ENCODE results near the gene ZNF790.
"Not testable (repeated sequence)": the region's sequence is repeated elsewhere in the genome, so short reads cannot be mapped to it uniquely, and the experiment has no call there.

Gene ZNF790

DNA sequence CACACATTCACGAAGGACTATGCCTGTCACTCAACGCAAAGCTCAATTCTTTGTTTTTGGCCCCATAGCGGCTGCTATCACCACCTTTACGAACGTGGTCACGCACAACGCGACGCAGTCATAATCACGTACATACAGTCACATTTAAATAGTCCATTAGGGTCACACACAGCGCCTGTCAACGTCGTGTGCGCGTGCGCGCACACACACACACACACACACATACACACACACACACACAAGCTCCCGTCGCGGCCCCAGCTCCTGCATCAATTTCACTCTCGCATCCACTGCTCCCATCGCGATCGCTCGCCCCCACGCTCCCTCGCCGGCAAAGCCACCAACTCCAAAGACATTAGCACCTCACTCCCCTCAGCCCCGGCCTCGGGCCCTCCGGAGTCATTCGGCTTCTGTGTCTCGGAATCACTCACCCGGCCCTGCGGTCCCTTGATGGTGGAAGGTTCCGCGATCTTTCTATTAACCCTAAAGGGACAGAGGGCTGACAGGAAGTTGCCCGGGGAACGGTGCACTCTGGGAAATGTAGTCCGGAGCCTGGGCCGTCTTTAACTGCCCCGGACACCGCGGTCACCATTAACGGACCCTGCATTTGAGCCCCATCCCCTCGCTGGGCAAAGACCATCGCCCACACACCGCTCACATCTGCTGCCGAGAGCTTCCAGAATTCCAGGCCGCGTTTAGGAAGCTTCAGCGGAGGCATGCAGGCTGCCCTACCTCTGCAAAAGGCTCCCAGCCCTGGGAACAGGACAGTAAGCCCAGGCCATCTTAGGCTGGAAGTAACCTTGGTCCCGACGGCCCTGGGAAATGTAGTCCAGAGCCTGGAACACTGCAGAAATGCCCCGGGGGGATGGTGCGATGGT lies at the start of gene ZNF790:
Gene ZNF790, minus strand, starts transcription at position 482 of the 878 bp plus-strand sequence. CDS start 12,768 bp downstream, outside the sequence.
- DNase-seq, result peak; percentile 70 to 92 (median 79)

DNA sequence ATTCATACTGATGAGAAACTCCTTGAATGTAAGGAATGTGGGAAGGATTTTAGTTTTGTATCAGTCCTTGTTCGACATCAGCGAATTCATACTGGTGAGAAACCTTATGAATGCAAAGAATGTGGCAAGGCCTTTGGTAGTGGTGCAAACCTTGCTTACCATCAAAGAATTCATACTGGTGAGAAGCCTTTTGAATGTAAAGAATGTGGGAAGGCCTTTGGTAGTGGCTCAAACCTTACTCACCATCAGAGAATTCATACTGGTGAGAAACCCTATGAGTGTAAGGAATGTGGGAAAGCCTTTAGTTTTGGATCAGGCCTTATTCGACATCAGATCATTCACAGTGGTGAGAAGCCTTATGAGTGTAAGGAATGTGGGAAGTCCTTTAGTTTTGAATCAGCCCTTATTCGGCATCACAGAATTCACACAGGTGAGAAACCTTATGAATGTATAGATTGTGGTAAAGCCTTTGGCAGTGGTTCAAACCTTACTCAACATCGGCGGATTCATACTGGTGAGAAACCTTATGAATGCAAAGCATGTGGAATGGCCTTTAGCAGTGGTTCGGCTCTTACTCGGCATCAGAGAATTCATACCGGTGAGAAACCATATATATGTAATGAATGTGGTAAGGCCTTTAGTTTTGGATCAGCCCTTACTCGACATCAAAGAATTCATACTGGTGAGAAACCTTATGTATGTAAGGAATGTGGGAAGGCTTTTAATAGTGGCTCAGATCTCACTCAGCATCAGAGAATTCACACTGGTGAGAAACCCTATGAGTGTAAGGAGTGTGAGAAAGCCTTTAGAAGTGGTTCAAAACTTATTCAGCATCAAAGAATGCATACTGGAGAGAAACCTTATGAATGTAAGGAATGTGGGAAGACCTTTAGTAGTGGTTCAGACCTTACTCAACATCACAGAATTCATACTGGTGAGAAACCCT lies 39.1 kb upstream of the ZNF790 start:
- DNase-seq, result no peak

DNA sequence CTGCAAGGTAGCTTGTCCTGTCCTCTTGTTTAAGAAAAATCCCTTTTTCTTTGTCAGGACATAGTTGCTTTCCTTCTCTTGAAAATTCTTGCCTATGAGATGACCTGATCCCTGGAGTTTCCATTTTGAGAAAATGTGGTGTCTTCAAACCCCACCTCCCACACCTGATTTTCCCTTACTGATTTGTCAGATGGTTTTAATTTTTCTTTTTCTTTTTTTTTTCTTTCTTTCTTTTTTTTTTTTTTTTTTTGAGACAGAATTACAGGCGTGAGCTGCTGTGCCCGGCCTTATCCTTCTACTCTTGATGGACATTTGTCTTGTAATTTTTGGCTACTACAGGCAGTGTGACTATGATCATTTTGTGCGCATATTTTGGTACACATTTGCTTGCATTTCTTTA lies 13.7 kb upstream of the ZNF790 start:
- no peak for DNase-seq

DNA sequence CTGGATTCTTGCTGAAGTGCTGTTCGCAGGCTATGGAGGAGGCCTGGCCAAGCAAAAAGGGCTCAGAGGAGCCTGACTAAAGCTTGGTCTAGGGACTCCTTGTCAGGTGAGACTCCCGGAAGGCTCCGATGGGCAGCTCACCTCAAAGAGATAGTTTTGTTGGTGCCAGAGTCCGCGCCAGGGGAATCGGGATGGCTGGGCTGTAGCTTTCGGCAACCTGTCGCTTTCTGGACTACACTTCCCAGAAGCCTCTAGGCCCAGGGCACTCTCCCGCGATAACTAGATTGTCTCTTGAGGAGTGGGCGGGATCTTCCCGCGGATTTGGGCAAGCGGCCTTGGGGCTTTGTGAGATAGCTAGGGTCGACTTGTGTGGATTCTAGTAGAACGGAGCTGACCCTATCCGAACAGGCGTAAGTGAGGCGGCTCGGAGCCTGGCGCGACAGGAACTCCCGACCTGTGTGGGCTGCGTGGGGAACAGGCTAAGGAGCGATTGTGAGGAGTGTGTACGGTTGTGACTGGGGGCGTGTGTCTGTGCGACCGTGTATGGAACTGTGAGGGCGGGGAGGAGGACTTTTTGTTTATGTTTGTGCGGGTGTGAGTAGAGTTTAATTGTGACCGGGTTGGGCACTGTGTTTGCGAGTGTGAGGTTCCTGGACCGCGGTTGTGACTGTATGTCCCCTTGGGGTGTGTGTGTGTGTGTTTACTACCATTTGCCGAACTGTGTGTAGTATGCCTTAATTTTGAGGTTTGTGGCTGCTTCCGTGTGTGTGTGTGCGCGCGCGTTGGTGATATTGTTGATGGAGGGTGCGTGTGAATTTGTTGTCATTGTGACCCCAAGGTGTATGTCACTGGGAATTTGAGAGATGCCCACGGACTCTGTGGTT lies 12.6 kb upstream of the ZNF790 start, which contains the start of gene ZNF345:
Gene ZNF345, plus strand, starts transcription at position 318 of the 884 bp plus-strand sequence. CDS start 25,955 bp downstream, outside the sequence.
- peak; percentile 76 to 93 (median 83) for DNase-seq

DNA sequence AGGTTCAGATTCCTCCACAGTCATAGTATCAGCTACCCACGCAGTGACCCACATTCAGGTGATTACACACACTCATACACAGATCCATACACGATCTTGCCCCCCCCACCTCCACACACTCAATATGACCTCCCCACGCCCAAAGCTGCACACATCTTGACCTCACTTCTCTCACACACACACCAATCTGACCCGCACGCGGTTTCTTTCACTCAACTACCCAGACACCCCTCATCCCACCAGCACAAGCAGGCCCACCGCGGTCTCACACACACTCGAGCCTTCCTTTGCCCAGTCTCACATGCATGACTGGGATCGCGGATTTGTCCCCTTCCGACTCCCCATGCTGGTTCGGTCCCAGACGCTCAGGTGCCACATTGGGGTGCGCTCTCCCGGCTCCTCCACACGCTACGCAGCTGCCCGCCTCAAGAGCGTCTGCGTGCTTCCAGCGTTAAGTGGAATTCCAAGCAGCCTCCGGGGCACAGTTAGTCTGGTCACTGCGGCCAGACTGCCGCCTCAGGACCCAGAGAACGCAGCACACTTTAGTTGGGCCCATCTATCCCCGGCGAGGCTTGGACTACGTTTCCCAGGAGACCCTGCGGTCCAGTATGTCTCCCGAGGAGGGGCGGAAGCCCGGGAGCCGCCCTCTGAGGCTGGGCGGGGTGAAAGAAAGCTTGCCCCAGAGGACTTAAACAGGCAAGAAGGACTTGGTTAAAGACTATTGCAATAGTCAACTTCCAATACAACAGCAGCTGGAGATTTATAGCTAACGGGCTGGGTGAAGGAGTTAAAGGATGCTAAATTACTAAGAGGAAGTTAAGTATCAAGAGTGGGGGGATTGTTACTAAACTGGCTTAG lies 11.7 kb upstream of the ZNF790 start:
- DNase-seq, result peak; percentile 74 to 93 (median 84)

DNA sequence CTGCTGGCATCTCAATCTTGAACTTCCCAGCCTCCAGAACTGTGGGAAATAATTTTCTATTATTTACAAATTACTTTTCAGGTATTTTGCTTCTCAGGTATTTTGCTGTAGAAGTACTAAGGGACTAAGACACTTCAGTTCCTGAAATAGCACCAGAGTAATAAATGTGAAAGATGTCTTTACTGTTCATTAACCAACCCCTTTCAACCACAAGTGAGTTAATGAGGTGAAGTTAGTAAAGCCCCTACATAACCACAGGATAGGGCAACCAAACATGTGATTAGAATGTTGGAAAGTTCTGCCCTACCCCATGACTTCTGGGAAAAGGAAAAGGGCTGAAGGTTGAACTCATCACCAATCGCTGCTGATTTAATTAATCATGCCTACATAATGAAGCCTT lies 9.8 kb upstream of the ZNF790 start:
- DNase-seq, result no peak

DNA sequence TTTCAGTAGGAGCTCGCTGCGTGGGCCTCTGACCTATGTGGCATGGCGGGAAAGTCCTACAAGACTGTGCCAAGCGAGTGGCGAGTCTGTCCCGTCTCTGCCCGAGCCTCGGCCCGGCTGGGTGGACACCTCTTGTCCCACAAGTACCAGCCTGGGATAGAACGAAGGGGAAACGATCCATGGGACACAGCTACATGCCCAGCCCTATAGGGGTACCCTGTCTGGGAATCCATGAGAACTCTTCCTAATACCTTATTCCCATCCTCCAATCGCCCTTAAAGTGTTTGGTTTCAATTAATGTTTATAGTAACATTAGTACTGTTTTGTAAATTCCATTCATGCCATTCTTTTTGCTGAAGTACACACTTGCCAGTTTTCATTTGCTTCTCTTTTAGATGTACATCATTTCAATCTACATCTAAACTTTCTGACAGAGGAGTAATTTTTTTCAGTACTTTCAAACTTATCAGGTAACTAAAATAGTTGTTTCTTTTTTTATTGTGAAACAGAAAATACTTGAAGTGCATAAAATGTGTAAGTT lies 667 bp upstream of the ZNF790 start:
- no peak for DNase-seq

DNA sequence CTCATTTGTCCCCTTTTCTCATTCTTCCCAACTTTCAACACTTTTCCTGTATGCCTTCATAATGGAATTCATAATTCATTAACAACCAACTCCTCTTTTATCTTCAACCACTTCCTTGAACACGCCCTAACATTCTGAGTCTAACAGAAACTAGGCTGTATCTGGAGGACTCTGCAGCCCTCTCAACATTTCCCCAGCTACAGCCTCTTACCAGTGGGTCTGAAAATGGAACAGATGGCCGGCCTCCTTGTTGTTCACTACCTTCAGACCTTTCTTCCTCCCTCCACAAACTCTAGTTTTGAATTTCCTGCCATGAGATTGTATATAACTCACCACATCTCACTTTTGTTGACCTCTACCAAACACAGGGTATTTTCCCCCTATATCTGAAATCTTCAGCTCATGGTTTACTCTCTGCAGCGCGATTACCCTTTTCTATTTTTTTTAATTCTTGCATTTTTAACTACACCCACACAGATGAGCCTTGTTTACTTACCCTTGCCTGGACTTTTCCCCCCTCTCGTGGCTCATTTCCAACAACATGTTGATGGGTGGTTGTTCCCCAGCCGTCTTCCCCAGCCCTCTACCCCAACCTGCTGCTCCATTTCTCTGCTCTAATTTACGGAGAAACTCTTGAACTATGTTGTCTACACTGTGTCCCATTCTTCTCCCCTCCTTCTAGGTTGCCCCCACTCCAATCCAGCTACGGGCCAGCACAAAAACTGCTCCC lies 846 bp downstream of the ZNF790 start:
- peak in 2 of 6 experiments; percentile 25 to 34 for DNase-seq

DNA sequence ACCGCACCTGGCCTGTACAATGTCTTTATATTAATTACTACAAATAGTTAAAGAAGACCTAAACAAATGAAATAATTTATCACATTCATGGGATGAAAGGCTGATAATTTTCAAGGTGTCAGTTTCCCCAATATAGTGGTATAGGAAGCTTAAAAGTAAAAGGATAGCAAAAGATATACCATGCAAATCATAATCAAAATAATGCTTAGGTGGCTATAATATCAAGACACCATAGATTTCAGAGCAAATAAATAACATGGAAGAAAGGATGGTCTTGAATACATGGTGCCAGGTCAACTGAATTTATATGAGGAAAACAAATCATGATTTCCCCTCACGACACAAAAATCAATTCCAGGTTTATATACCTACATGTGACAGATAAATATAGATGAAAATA lies 4.8 kb downstream of the ZNF790 start:
- no peak for DNase-seq

DNA sequence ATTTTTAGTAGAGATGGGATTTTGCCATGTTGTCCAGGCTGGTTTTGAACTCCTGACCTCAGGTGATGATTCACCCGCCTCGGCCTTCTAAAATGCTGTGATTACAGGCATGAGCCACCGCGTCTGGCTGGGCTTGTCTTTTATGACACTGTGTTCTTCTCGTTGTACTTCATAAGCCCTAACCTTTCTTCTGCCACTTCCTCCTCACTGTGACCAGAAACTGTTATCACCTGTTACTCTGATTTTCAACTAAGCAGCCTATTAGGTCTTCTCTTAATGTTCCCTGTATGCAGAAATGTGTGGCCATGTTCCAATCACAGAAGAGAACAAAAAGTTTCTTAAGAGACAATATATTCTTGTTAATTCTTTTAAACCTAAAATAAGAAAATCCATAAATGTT lies 16.4 kb downstream of the ZNF790 start:
- no peak for DNase-seq

DNA sequence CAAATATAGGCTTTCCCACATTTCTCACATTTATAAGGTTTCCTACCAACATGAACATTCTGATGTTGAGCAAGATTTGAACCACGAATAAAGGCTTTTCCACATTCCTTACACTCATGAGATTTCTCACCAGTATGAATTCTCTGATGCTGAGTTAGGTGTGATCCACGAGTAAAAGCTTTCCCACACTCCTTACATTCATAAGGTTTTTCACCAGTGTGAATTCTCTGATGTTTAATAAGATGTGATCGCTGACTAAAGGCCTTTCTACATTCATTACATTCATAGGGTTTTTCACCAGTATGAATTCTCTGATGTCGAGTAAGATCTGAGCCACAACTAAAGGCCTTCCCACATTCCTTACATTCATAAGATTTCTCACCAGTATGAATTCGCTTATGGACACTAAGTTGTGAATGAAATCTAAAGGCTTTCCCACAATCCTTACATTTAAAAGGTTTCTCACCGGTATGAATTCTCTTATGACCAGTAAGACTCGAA lies 19.0 kb downstream of the ZNF790 start:
- DNase-seq, result no peak

DNA sequence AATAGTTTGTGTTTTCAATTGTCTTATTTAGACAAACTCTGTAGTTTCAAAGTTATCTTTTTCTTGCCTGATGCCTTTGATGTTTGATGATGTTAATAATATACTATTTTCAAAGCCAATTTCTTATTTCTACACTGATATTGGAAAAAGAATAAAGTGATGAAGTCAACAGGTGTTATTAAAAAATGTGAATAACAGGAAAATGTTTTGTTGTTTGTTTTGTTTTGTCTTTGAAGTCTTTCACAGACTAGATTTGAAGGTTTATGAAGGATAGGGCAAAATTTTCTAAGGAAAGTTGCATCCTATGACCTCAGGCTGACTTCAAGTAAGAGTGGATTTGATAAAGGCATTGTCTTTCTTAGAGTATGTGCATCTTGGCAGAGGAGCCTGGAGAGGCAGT lies 31.2 kb downstream of the ZNF790 start:
- no peak for DNase-seq

DNA sequence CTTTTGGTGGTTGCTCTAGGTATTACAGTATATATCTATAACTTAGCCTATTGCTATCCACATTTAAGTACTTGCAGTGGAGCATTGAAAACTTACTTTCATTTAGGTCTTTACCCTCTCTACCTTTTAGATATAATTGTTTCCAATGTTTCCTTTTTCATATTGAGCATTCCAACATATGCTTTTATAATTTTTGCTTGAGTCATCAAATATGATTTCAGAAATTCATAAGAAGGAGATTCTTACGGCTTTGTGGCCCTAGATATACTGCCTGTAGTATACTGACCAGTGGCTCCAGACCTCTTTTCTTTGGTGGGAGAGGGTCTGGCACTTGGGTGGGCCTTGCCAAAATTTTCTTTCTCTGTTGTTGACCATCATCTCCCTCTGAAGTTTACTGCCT lies 32.8 kb downstream of the ZNF790 start:
- DNase-seq, result no peak

DNA sequence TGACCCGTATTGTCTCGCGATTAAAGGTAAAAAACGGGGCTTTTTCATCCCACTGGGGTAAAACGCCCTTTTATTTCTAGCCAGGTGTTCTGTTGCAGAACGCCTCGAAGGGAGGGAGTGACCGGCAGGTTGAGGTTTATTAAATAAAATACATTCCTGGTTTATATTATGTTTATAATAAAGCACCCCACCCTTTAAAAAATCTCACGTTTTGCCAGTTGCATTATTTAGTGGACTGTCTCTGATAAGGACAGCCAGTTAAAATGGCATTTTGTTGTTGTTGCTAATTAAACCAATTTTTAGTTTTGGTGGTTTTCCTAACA lies 40.4 kb downstream of the ZNF790 start:
- no peak for DNase-seq

DNA sequence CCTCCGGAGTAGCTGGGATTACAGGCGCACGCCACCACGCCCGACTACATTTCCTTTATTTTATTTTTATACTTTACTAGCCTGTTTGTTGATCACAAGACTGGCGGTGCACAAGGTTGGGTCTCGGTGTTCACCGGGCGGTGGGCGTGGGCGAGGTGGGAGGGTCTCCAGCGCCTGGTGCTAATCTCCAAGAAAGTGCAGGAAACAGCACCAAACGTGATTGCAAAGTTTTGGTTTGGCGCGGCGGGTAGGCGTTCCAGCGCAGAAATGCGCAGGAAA lies 41.5 kb downstream of the ZNF790 start:
- DNase-seq, result no peak

DNA sequence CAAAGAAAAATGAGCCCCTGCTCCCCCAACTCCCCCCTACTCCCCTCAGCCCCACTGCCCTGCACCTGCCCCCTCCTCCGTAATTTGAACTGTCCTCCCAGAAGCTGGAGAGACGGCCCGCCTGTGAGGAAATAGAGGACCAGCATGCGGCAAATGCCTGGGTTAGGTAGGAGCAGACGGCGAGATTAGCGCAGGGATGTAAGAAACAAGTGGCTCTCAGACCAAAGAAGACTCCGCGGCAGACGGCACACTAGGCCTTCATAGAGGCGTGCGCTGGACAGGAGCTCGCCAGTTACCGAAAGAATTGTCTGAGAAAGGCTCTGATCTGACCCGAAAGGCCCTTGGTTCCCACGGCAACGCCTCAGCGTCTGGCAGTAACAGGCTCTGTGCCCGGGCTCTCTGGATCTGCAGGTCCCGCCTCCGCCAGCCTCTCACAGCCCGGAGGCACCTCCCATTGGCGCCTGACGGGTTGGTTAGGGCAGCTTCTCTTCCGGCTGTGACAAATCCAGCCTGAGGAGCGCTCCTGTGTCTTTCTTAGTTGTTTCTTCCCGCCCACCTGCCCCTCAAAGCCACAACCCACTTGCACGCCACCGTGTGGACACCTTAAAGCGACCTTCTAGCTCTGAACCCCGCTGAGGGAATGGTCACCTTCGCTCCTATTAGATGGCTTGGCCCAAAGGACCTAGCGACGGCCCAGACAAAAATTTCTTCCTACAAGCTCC lies 46.6 kb downstream of the ZNF790 start:
- not testable (repeated sequence) for DNase-seq

DNA sequence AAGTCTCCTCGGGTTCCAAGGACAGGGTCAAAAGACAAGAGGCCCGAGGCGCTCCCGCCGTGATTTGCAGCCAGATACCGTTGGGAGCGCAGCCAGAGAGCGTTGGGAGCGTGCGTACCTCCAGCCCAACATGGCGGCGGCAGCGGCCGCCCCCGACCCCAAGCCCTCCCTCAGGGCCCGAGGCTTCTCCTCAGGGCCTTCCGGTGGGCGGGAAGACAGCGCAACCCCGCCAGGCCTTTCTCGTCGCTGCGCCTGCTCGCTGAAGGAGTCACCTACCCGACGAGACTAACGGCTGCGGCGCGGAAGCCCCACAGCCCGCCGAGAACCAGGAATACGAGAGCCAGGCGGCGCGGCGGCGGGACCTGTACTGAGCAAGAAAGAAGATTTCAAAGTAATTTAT lies 62.4 kb downstream of the ZNF790 start:
- DNase-seq, result no peak

DNA sequence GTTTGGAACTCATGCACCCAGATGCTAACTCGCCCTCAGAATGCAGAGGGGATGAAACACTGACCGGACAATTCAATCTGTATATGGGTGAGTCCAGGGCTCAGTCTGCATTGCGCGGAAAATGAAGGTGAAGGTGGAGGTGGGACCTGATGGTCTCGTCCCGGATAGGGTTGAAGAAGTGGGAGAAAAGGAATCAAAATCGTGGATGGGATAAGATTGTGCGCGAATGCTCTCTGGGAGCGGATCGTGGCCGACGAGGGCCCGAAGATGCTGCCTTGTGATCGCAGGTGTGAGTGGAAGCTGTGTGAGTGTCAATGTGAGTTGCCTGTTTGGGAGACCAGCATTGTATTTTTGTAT lies 65.0 kb downstream of the ZNF790 start:
- no peak for DNase-seq

DNA sequence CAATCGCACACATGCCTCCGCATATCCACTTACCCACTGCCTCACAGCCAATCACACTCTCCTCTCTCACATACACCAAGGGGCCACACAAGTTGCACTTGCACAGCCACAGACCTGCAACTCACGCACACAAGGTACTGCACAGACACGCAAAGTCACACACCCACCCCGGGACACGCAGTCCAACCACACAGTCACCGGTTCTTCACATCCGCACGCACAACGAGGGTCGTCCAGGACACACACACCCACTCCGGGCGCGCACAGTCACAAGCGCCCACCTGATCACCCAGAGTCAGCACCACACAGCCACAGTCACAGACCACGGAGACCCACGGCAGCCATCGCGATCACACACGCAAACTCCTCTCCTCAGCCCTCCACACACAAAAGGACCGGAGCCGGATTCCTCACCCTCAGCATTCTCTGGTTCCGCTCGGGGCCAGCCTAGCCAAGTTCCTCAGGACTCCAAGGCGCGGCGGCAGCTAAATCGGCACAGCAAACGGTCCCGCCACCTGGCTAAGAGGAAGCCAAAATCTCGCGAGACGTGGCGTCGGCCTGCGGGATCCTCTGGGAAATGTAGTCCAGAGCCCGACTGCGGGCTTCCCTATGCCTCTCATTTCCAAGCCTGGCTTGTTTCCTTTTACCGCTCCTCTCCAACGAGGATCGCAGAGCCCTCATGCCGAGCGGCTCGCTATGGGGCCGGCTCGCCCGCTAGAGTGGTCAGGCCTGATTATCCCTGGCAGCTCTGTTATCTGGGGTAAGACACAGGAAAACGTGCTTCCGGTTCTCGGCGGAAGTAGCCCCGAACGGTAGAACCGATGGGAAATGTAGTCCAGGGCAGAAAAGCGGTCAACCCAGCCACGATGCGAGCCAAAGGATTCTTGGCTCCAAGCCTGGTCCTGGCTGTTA lies 65.6 kb downstream of the ZNF790 start, which contains the start of gene ZNF850:
Gene ZNF850, minus strand, starts transcription at position 497 of the 912 bp plus-strand sequence. CDS start 10,201 bp downstream, outside the sequence.
- peak; percentile 92 to 97 (median 92) for DNase-seq
